Neural cell (in vitro differentiated cells): ENCODE measurements around the gene SKI.

Source experiments
- EP300 ChIP-seq: fragments of 450-650 bp; conservative IDR thresholded peaks from 2 replicates; pipeline ENCODE4 v1.6.1; 2014; ENCODE audit warnings: antibody characterized with exemption, mild to moderate bottlenecking, moderate library complexity; ENCODE audit not compliant: poor library complexity, severe bottlenecking
- EZH2 ChIP-seq: fragments of 200-600, 300-800 bp; shearing (Covaris generic), sonication (generic); IDR thresholded peaks from 2 replicates; pipeline ENCODE4 v1.6.1; 2014; ENCODE audit warnings: antibody characterized with exemption, low read length, borderline replicate concordance, mild to moderate bottlenecking; ENCODE audit not compliant: insufficient read depth, poor library complexity, severe bottlenecking
- MXI1 ChIP-seq: fragments of 450-650 bp; conservative IDR thresholded peaks from 2 replicates; pipeline ENCODE4 v1.6.1; 2014; ENCODE audit warnings: antibody characterized with exemption, mild to moderate bottlenecking; ENCODE audit not compliant: poor library complexity, severe bottlenecking
- POLR2AphosphoS5 ChIP-seq: IDR thresholded peaks from 2 replicates; pipeline ENCODE4 v1.6.1; 2012
- RAD21 ChIP-seq: fragments of 450-650 bp; conservative IDR thresholded peaks from 2 replicates; pipeline ENCODE4 v1.6.1; 2014; ENCODE audit warnings: antibody characterized with exemption, mild to moderate bottlenecking, moderate library complexity
- SMC3 ChIP-seq: fragments of 450-650 bp; conservative IDR thresholded peaks from 2 replicates; pipeline ENCODE4 v1.6.1; 2014; ENCODE audit warnings: antibody characterized with exemption, mild to moderate bottlenecking, moderate library complexity; ENCODE audit not compliant: poor library complexity
- TAF1 ChIP-seq: IDR thresholded peaks from 2 replicates; pipeline ENCODE4 v1.6.1; 2012; ENCODE audit warnings: low read depth
- TF ChIP-seq, protein P1 (sequence below): fragments of 450-650 bp; IDR thresholded peaks from 2 replicates; pipeline ENCODE4 v1.5.1; 2014; ENCODE audit warnings: antibody characterized with exemption, mild to moderate bottlenecking, moderate library complexity; ENCODE audit not compliant: poor library complexity, severe bottlenecking
- TF ChIP-seq, protein P2 (sequence below): IDR thresholded peaks from 2 replicates; pipeline ENCODE4 v1.6.1; 2012; ENCODE audit warnings: borderline replicate concordance

DNA sequence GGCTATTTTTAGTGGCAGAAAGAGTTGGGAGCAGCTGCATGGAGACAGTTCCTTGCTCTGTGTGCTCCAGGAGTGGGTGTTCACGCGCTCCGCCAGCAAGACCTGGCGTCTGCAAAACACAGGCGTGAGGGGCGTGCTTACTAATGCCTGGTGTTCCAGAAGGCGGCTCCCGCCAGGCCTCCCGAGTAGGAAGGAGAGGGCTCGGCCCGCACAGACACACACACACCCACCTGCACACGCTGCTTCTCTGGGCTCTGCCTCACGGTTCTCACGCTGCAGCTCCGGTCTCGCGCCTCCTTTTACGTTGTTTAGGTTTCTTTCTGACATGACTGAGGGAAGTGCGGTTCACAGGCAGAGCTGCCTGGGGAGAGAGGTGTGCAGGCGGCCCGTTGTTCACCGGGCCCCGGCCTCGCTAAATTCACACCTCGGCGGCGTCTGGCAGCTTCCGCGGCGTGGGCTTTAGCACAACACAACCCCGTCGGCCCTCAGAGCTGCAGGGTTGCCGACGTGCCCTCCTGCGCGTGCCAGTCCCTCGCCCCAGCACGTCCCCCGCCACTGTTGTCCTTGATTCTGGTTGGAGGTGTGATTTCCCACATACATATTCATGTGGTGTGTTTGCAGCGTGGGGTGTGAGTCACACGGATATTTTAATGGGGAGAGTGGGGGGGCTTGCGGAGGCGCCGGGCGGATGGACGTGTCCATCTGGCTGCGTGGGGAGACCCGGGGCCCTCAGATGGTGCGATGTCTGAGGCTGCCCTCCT is 77.0 kb downstream of the SKI start:
- TF ChIP-seq EZH2 = no peak
- TF ChIP-seq, protein P1, sequence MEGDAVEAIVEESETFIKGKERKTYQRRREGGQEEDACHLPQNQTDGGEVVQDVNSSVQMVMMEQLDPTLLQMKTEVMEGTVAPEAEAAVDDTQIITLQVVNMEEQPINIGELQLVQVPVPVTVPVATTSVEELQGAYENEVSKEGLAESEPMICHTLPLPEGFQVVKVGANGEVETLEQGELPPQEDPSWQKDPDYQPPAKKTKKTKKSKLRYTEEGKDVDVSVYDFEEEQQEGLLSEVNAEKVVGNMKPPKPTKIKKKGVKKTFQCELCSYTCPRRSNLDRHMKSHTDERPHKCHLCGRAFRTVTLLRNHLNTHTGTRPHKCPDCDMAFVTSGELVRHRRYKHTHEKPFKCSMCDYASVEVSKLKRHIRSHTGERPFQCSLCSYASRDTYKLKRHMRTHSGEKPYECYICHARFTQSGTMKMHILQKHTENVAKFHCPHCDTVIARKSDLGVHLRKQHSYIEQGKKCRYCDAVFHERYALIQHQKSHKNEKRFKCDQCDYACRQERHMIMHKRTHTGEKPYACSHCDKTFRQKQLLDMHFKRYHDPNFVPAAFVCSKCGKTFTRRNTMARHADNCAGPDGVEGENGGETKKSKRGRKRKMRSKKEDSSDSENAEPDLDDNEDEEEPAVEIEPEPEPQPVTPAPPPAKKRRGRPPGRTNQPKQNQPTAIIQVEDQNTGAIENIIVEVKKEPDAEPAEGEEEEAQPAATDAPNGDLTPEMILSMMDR = no peak
- no peak for TF ChIP-seq MXI1
- no peak for TF ChIP-seq RAD21
- TF ChIP-seq SMC3 = no peak
- TF ChIP-seq EP300 = no peak
- TF ChIP-seq TAF1 = no peak
- TF ChIP-seq, protein P2, sequence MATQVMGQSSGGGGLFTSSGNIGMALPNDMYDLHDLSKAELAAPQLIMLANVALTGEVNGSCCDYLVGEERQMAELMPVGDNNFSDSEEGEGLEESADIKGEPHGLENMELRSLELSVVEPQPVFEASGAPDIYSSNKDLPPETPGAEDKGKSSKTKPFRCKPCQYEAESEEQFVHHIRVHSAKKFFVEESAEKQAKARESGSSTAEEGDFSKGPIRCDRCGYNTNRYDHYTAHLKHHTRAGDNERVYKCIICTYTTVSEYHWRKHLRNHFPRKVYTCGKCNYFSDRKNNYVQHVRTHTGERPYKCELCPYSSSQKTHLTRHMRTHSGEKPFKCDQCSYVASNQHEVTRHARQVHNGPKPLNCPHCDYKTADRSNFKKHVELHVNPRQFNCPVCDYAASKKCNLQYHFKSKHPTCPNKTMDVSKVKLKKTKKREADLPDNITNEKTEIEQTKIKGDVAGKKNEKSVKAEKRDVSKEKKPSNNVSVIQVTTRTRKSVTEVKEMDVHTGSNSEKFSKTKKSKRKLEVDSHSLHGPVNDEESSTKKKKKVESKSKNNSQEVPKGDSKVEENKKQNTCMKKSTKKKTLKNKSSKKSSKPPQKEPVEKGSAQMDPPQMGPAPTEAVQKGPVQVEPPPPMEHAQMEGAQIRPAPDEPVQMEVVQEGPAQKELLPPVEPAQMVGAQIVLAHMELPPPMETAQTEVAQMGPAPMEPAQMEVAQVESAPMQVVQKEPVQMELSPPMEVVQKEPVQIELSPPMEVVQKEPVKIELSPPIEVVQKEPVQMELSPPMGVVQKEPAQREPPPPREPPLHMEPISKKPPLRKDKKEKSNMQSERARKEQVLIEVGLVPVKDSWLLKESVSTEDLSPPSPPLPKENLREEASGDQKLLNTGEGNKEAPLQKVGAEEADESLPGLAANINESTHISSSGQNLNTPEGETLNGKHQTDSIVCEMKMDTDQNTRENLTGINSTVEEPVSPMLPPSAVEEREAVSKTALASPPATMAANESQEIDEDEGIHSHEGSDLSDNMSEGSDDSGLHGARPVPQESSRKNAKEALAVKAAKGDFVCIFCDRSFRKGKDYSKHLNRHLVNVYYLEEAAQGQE = no peak
- TF ChIP-seq POLR2AphosphoS5 = no peak
